HCT116 (cell line): ENCODE measurements around the gene SFXN5.

Source experiments
- EGR1 ChIP-seq: IDR thresholded peaks from 2 replicates; pipeline ENCODE4 v1.6.1; 2012; ENCODE audit warnings: low read depth
- ELF1 ChIP-seq: IDR thresholded peaks from 2 replicates; pipeline ENCODE4 v1.6.1; 2012; ENCODE audit warnings: low read depth, borderline replicate concordance
- EZH2 ChIP-seq: fragments of 200-600 bp; sonication (generic); IDR thresholded peaks from 2 replicates; pipeline ENCODE4 v1.6.1; 2017; ENCODE audit warnings: antibody characterized with exemption, mixed run types
- POLR2A ChIP-seq: IDR thresholded peaks from 2 replicates; pipeline ENCODE4 v1.7.0; 2011; ENCODE audit warnings: borderline replicate concordance; ENCODE audit not compliant: insufficient read depth, insufficient read length; ENCODE audit errors: extremely low read depth
- POLR2AphosphoS5 ChIP-seq: IDR thresholded peaks from 2 replicates; pipeline ENCODE4 v1.6.1; 2011; ENCODE audit warnings: mild to moderate bottlenecking, low read depth, low read length, moderate library complexity
- RAD21 ChIP-seq: IDR thresholded peaks from 2 replicates; pipeline ENCODE4 v1.6.1; 2012; ENCODE audit warnings: low read depth, mild to moderate bottlenecking
- SP1 ChIP-seq: IDR thresholded peaks from 2 replicates; pipeline ENCODE4 v1.6.1; 2012; ENCODE audit warnings: low read depth
- TCF7L2 ChIP-seq: IDR thresholded peaks from 2 replicates; pipeline ENCODE4 v1.7.0; 2011; ENCODE audit warnings: borderline replicate concordance, inconsistent platforms; ENCODE audit not compliant: insufficient read depth, insufficient read length; ENCODE audit errors: extremely low read depth
- YY1 ChIP-seq: IDR thresholded peaks from 2 replicates; pipeline ENCODE4 v1.6.1; 2011; ENCODE audit warnings: low read length, low read depth, moderate library complexity, mild to moderate bottlenecking; ENCODE audit not compliant: insufficient replicate concordance; ENCODE audit errors: extremely low read depth
- TF ChIP-seq, protein P1 (sequence below), 3 experiments: fragments of 200-600 bp in 1 of 3; sonication (generic) in 1 of 3; IDR thresholded peaks in 2 of 3; conservative IDR thresholded peaks in 1 of 3; 2 replicates each; pipeline ENCODE4 v1.5.1; 2012 to 2017; ENCODE audit warnings: low read depth in 2 of 3, low read length in 2 of 3, antibody characterized with exemption in 1 of 3, borderline replicate concordance in 1 of 3, control low read depth in 1 of 3, mild to moderate bottlenecking in 1 of 3, mixed read lengths in 1 of 3, mixed run types in 1 of 3, moderate library complexity in 1 of 3; ENCODE audit not compliant: insufficient read depth in 1 of 3
- TF ChIP-seq, protein P2 (sequence below): IDR thresholded peaks from 2 replicates; pipeline ENCODE4 v1.6.1; 2012

DNA sequence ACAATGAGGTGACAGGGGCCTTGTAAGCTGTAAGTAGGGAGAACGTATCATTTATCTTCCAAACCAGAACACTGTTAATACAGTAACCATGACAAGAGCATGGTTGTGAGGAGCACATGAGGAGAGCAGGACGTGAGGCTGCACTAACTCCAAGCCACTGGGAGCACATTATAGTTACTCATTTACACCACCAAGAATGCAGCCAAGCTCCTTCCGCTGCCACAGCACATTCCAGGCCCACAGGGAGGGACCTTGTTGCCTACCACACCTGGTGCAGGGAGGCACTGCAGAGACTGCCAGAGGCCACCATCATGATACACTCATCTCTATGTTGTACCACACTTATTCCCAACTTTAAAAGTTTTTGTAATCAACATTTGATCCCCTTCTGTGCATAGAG lies 13.5 kb upstream of the SFXN5 start:
- no peak for TF ChIP-seq EZH2
- TF ChIP-seq, protein P1, sequence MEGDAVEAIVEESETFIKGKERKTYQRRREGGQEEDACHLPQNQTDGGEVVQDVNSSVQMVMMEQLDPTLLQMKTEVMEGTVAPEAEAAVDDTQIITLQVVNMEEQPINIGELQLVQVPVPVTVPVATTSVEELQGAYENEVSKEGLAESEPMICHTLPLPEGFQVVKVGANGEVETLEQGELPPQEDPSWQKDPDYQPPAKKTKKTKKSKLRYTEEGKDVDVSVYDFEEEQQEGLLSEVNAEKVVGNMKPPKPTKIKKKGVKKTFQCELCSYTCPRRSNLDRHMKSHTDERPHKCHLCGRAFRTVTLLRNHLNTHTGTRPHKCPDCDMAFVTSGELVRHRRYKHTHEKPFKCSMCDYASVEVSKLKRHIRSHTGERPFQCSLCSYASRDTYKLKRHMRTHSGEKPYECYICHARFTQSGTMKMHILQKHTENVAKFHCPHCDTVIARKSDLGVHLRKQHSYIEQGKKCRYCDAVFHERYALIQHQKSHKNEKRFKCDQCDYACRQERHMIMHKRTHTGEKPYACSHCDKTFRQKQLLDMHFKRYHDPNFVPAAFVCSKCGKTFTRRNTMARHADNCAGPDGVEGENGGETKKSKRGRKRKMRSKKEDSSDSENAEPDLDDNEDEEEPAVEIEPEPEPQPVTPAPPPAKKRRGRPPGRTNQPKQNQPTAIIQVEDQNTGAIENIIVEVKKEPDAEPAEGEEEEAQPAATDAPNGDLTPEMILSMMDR (IDR thresholded peaks at IDR 0.05 in 2 of 3, conservative IDR thresholded peaks at IDR 0.05 in 1 of 3; ENCODE audit: borderline replicate concordance in 1 of 3, insufficient read depth in 1 of 3, low read depth in 2 of 3, low read length in 2 of 3) = no peak
- no peak for TF ChIP-seq POLR2A
- TF ChIP-seq RAD21 = no peak
- TF ChIP-seq POLR2AphosphoS5 = no peak
- no peak for TF ChIP-seq TCF7L2
- TF ChIP-seq ELF1 = no peak
- TF ChIP-seq EGR1 = no peak
- no peak for TF ChIP-seq YY1
- no peak for TF ChIP-seq SP1
- TF ChIP-seq, protein P2, sequence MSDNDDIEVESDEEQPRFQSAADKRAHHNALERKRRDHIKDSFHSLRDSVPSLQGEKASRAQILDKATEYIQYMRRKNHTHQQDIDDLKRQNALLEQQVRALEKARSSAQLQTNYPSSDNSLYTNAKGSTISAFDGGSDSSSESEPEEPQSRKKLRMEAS = no peak
